B cell (primary cell): ENCODE results near the gene TRPV2. TPM values are rescaled to one million over a fixed set of nuclear protein-coding genes. Genes with fewer than 3 reads are reported as not detected.

Source experiments
- ATAC-seq: fragments of 200-7000 bp; cut with Tn5 transposase; one replicate; pipeline ENCODE4 v1.10.0; 2021; ENCODE audit warnings: low read depth, mild to moderate bottlenecking, moderate number of reproducible peaks, moderate library complexity
- CTCF ChIA-PET: fragments of 350-600 bp; sonication (Branson Sonifier 250); formaldehyde crosslinking; loops from one replicate; lab custom pipeline; 2021; ENCODE audit warnings: antibody characterized with exemption, inconsistent platforms; lab: Charles Lee
- POLR2A ChIA-PET: fragments of 350-600 bp; sonication (Branson Sonifier 250); formaldehyde crosslinking; loops from one replicate; lab custom pipeline; 2021; ENCODE audit warnings: antibody characterized with exemption; lab: Charles Lee
- DNase-seq: peaks from one replicate; pipeline ENCODE4 v3.0.0; 2013
- H2AFZ ChIP-seq: 2 replicates; pipeline ENCODE4 v1.6.1; 2012; ENCODE audit warnings: mild to moderate bottlenecking, low read depth, low read length; ENCODE audit not compliant: insufficient read depth, poor library complexity, severe bottlenecking
- H3K27ac ChIP-seq, 2 donors: 1 replicate in 1 of 2; 2 replicates in 1 of 2; pipeline ENCODE4 v1.5.1; 2012 to 2013; ENCODE audit warnings: low read length in 2 of 2, mild to moderate bottlenecking in 2 of 2, moderate library complexity in 1 of 2
- H3K27me3 ChIP-seq, 4 experiments: fragments of 200-600 bp in 1 of 4; sonication (generic) in 1 of 4; replicated peaks in 1 of 4; 1 replicate in 2 of 4; 2 replicates in 2 of 4; pipeline versions ENCODE4 v1.6.1 to v1.7.0; 2013 to 2016; ENCODE audit warnings: low read length in 3 of 4, mild to moderate bottlenecking in 2 of 4, mixed read lengths in 1 of 4, moderate library complexity in 1 of 4; ENCODE audit not compliant: insufficient read depth in 4 of 4, control insufficient read depth in 3 of 4; ENCODE audit errors: control extremely low read depth in 1 of 4
- H3K36me3 ChIP-seq, 2 experiments: replicated peaks in 1 of 2; 1 replicate in 1 of 2; 2 replicates in 1 of 2; pipeline versions ENCODE4 v1.6.1 to v1.7.1; 2013; ENCODE audit warnings: low read length in 1 of 2; ENCODE audit not compliant: insufficient read depth in 2 of 2, control insufficient read depth in 1 of 2; ENCODE audit errors: control extremely low read depth in 1 of 2, extremely low read depth in 1 of 2
- H3K4me1 ChIP-seq, 2 donors: fragments of 200-600 bp in 1 of 2; sonication (generic) in 1 of 2; 1 replicate in 1 of 2; 2 replicates in 1 of 2; pipeline versions ENCODE4 v1.5.1 to v1.6.1; 2013 to 2017; ENCODE audit warnings: low read length in 2 of 2; ENCODE audit not compliant: control insufficient read depth in 2 of 2, insufficient read depth in 2 of 2
- H3K4me2 ChIP-seq: replicated peaks from 2 replicates; pipeline ENCODE3; 2012; ENCODE audit warnings: mild to moderate bottlenecking, low read depth, low read length; ENCODE audit not compliant: poor library complexity, severe bottlenecking
- H3K4me3 ChIP-seq, 5 experiments: fragments of 200-600 bp in 1 of 5; sonication (generic) in 1 of 5; 1 replicate in 3 of 5; 2 replicates in 2 of 5; pipeline versions ENCODE4 v1.5.1 to v1.7.0; 2011 to 2016; ENCODE audit warnings: low read length in 4 of 5, mild to moderate bottlenecking in 4 of 5, low read depth in 2 of 5, control low read depth in 1 of 5, moderate library complexity in 1 of 5; ENCODE audit not compliant: insufficient read depth in 1 of 5; ENCODE audit errors: control extremely low read depth in 1 of 5, extremely low read depth in 1 of 5
- H3K79me2 ChIP-seq: fragments of 200-600 bp; sonication (generic); one replicate; pipeline ENCODE4 v1.6.0; 2016; ENCODE audit warnings: low read length; ENCODE audit not compliant: control insufficient read depth, insufficient read depth
- H3K9ac ChIP-seq: fragments of 200-600 bp; sonication (generic); 2 replicates; pipeline ENCODE4 v1.6.1; 2017; ENCODE audit warnings: mild to moderate bottlenecking, low read length, moderate library complexity
- H3K9me3 ChIP-seq, 3 donors: one replicate each; pipeline versions ENCODE4 v1.6.1 to v1.7.1; 2013; ENCODE audit warnings: low read length in 2 of 3; ENCODE audit not compliant: control insufficient read depth in 2 of 3, insufficient read depth in 1 of 3; ENCODE audit errors: control extremely low read depth in 1 of 3
- H4K20me1 ChIP-seq: 2 replicates; pipeline ENCODE4 v1.6.0; 2012; ENCODE audit warnings: mild to moderate bottlenecking, low read length; ENCODE audit not compliant: insufficient read depth, control insufficient read depth, poor library complexity, severe bottlenecking
- H3K27ac Mint-ChIP-seq: one replicate; pipeline ENCODE4 v1.8.0; 2021; ENCODE audit warnings: mixed read lengths
- H3K27me3 Mint-ChIP-seq: one replicate; pipeline ENCODE4 v1.8.0; 2021; ENCODE audit warnings: mixed read lengths
- H3K4me1 Mint-ChIP-seq: one replicate; pipeline ENCODE4 v1.8.0; 2021; ENCODE audit warnings: mixed read lengths
- H3K4me3 Mint-ChIP-seq: one replicate; pipeline ENCODE4 v1.8.0; 2021; ENCODE audit warnings: mixed read lengths
- H3K9me3 Mint-ChIP-seq: one replicate; pipeline ENCODE4 v1.8.0; 2022; ENCODE audit warnings: mixed read lengths; ENCODE audit not compliant: insufficient read depth
- EZH2 ChIP-seq: IDR thresholded peaks from 2 replicates; pipeline ENCODE4 v1.6.1; 2012; ENCODE audit warnings: borderline replicate concordance, low read depth, mild to moderate bottlenecking, moderate library complexity, low read length; ENCODE audit not compliant: insufficient read depth, poor library complexity, severe bottlenecking
- WGBS: methylation state at CpG from one replicate; pipeline ENCODE4 v1.1.5; 2013; ENCODE audit warnings: missing lambda C conversion rate; ENCODE audit not compliant: insufficient coverage; 5-methylcytosine and 5-hydroxymethylcytosine counted together
- intact Hi-C: fragments of 100-400 bp; cut with micrococcal nuclease; formaldehyde crosslinking; loops from one replicate; pipeline ENCODE4 v1.10.0; 2022
- polyA plus RNA-seq: library from polyadenylated mRNA; depleted of rRNA; stranded (reverse); fragments of >200 nt; gene quantifications from 2 replicates; pipeline ENCODE4 v1.2.3, GENCODE V29; 2012
- total RNA-seq, 2 donors: library from RNA; stranded (reverse); fragments of 120-200 nt in 1 of 2; gene quantifications; 1 replicate in 1 of 2; 2 replicates in 1 of 2; pipeline versions ENCODE4 v1.2.3 to v1.2.4, GENCODE V29; 2013 to 2022
- TF ChIP-seq, protein P1 (sequence below): fragments of 200-600 bp; IDR thresholded peaks from one replicate; pipeline ENCODE4 v1.8.0; 2022; ENCODE audit warnings: antibody characterized with exemption, mild to moderate bottlenecking

Gene TRPV2
- total and polyA plus RNA-seq, 2 donors (not counting 1 experiment from before 2014, with no cell fraction given), result 58.6 to 89.0 TPM

DNA sequence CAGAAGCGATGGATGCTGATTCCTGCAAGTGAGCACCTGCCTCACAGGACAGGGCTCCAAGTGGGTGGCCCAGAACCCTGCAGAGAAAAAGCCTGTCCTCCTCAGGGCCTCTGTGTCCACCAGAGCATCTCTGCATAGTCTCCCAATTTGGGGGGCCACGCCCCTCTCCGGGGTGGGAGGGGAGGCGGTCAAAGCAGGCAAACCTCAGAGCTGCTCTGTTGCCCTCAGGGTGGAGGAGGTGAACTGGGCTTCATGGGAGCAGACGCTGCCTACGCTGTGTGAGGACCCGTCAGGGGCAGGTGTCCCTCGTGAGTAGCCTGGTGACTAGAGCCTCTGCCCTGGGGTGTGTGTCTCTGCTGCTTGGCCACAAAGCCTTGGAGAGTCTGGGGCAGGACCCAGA is 19.3 kb downstream of the TRPV2 start:
- no peak overlapping the region for H3K4me2 ChIP-seq
- H3K9ac ChIP-seq, result no peak overlapping the region
- peaks cover 0 to 2% of the 10 kb centered on the region in 2 experiments for H3K36me3 ChIP-seq
- POLR2A ChIA-PET, result no interaction called here
- no peak overlapping the region for H3K4me3 ChIP-seq
- H3K9me3 Mint-ChIP-seq, result no peaks in the 10 kb centered on the region
- ATAC-seq (no peak), DNase-seq (no peak)
- no peak overlapping the region for H3K27ac ChIP-seq
- no peak overlapping the region for H2AFZ ChIP-seq
- H3K4me1 Mint-ChIP-seq, result peaks cover 17% of the 10 kb centered on the region
- TF ChIP-seq EZH2, result no peak
- TF ChIP-seq, protein P1, sequence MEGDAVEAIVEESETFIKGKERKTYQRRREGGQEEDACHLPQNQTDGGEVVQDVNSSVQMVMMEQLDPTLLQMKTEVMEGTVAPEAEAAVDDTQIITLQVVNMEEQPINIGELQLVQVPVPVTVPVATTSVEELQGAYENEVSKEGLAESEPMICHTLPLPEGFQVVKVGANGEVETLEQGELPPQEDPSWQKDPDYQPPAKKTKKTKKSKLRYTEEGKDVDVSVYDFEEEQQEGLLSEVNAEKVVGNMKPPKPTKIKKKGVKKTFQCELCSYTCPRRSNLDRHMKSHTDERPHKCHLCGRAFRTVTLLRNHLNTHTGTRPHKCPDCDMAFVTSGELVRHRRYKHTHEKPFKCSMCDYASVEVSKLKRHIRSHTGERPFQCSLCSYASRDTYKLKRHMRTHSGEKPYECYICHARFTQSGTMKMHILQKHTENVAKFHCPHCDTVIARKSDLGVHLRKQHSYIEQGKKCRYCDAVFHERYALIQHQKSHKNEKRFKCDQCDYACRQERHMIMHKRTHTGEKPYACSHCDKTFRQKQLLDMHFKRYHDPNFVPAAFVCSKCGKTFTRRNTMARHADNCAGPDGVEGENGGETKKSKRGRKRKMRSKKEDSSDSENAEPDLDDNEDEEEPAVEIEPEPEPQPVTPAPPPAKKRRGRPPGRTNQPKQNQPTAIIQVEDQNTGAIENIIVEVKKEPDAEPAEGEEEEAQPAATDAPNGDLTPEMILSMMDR, result no peak
- CTCF ChIA-PET, result no interaction called here
- H3K4me3 Mint-ChIP-seq, result no peak overlapping the region
- no peaks in the 10 kb centered on the region for H3K27me3 ChIP-seq
- WGBS, result 95% methylated on average over 8 of the region's 8 CpGs
- no peaks in the 10 kb centered on the region for H4K20me1 ChIP-seq
- H3K79me2 ChIP-seq, result peaks cover 8% of the 10 kb centered on the region
- H3K27ac Mint-ChIP-seq, result no peak overlapping the region
- H3K9me3 ChIP-seq, result no peaks in the 10 kb centered on the region
- intact Hi-C loops, result loop anchor here (5.0 kb wide), 2 partner anchors 103 to 217 kb away; partner anchors contain the start of genes NCOR1 and PIGL
- H3K27me3 Mint-ChIP-seq, result no peaks in the 10 kb centered on the region
- H3K4me1 ChIP-seq, result peaks cover 7 to 9% of the 10 kb centered on the region in 2 donors

DNA sequence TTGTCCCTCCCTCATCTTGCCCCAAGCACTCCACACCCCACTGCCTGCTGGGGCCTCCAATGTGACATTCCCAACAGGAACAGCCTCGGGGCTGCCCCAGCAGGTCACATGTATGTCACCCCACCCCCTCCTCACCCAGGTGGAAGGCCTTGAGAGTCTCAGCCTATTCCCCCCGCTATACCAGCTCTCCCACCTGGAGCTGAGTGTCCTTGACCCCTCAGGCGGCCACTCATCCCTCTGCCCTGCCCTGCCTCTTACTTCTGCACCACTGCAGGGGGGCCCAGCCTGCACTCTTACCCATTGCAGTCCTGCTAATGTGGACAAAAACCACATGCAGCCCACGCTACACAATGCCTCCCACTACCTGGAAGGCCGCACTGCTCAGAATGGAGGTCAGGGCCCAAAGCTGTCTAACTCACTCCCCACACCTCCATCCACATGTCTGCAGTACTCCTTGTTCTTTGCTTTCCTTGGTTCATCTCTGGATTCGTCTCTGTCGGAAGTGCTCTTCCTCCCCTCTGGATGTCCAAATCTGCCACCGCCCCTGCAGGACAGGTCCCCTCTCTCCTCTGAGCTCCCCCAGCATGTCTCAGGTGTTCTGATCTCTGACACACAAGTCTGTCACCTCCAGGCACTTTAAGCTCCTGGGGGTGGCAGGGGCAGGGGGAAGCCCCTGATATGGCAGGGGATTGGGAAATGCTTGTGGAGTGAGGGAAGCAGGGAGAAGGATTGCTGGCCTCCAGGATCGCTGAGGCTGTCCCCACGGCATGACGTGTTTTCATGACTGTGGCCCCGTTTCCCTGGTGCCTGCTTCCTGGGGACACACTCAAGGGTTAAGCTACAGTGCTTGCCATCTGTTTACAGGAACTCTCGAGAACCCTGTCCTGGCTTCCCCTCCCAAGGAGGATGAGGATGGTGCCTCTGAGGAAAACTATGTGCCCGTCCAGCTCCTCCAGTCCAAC is 20.8 kb downstream of the TRPV2 start:
- Histone ChIP-seq H3K9ac (no peak overlapping the region), H3K27ac (no peak overlapping the region), H2AFZ (no peak overlapping the region), H3K27me3 (no peaks in the 10 kb centered on the region), H3K4me2 (no peak overlapping the region), H3K36me3 (peaks cover 0 to 7% of the 10 kb centered on the region in 2 experiments), H4K20me1 (no peaks in the 10 kb centered on the region), H3K79me2 (peaks cover 23% of the 10 kb centered on the region), H3K4me1 (peaks cover 16 to 24% of the 10 kb centered on the region in 2 donors), H3K4me3 (no peak overlapping the region), H3K9me3 (no peaks in the 10 kb centered on the region)
- Mint-ChIP-seq H3K9me3 (no peaks in the 10 kb centered on the region), H3K27me3 (no peaks in the 10 kb centered on the region), H3K4me3 (no peak overlapping the region), H3K4me1 (peaks cover 32% of the 10 kb centered on the region), H3K27ac (no peak overlapping the region)
- WGBS, result 90% methylated on average over 13 of the region's 14 CpGs
- TF ChIP-seq EZH2, result no peak
- DNase-seq, result no peak
- CTCF ChIA-PET, result interaction anchor here (1.0 to 3.2 kb wide), 3 partner anchors 8 to 73 kb away, joined by 3 to 19 read pairs (median 17); partner anchors contain the start of gene TRPV2
- POLR2A ChIA-PET, result interaction anchor here (0.6 to 0.8 kb wide), 3 partner anchors 12 to 55 kb away, joined by 3 to 4 read pairs (median 3); partner anchors contain the start of gene UBB
- intact Hi-C loops, result loop anchor here (5.0 kb wide), 2 partner anchors 101 to 219 kb away; partner anchors contain the start of genes NCOR1 and PIGL
- no peak for ATAC-seq
